Activated T-cell treated with anti-CD3 and anti-CD28 coated beads, Interleukin-2, amount 50 U/mL, for 24 hours (primary cell): ENCODE data around the gene AGMAT.

Experiments
- DNase-seq: peaks from one replicate; pipeline ENCODE4 v3.0.0-alpha.2; 2020
- H3K27ac Mint-ChIP-seq: 2 replicates; pipeline ENCODE4 v1.8.0; 2020; ENCODE audit warnings: mild to moderate bottlenecking, mixed read lengths
- H3K27me3 Mint-ChIP-seq: 2 replicates; pipeline ENCODE4 v1.8.0; 2020; ENCODE audit warnings: mixed read lengths
- H3K36me3 Mint-ChIP-seq: 2 replicates; pipeline ENCODE4 v1.8.0; 2020; ENCODE audit warnings: low read depth, mixed read lengths
- H3K4me1 Mint-ChIP-seq: 2 replicates; pipeline ENCODE4 v1.8.0; 2020; ENCODE audit warnings: low read depth, mixed read lengths
- H3K4me3 Mint-ChIP-seq: 2 replicates; pipeline ENCODE4 v1.8.0; 2020; ENCODE audit warnings: mild to moderate bottlenecking, moderate library complexity, mixed read lengths
- H3K9me3 Mint-ChIP-seq: 2 replicates; pipeline ENCODE4 v1.8.0; 2020; ENCODE audit warnings: mixed read lengths

The AGMAT gene

DNA sequence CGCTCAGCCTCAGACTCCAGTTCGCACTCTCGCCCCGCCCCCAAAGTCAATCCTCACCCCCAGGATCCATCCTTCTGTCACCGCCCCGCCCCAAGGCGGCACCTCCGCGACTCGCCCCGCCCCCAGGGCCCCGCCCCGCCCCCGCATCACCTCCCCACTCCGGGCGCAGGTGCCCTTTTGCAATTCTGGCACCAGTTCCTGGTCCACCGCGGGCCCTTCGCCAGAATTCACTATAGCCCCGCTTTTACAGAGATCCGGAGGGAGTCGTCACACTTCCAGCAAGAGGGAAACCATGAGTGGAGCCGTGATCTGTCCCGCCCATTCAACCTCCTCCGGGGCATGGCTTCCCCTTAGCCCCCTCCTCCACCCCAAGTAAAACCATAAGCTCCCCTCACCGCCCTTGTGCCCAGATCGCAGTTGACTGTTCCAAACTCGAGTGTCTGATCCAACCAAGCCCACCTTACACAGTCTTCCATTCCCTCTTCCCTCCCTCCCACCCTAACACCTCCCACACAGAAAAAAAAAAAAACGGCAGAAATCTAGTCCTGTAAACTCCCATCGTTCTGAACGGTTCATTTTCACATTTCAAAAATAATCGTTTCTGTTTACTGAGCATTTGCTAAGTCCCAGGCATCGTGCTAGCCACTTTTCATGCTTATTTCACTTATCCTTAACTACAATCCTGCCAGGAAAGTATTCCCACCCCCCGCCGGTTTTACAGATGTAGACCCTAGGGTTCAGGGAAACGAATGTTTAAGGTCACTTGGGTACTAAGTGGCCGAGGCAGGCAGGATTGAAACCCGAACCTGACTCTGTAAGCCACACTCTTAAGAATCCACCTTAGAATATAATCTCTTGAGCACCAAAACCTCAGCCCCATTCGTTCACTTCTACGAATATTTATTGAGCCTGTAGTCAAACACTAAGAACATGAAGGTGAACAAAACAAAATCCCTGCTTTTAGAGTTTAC lies 59.5 kb downstream of the AGMAT start:
- H3K4me3 Mint-ChIP-seq, result peak overlapping the region; percentile 91
- peak overlapping the region; percentile 100 for H3K27ac Mint-ChIP-seq
- H3K36me3 Mint-ChIP-seq, result peaks cover 7% of the 10 kb centered on the region
- no peaks in the 10 kb centered on the region for H3K9me3 Mint-ChIP-seq
- no peak for DNase-seq
- peaks cover 56% of the 10 kb centered on the region for H3K4me1 Mint-ChIP-seq
- no peaks in the 10 kb centered on the region for H3K27me3 Mint-ChIP-seq

GRCh38 chr1:15524283-15525049 lies 60.4 kb downstream of the AGMAT start:
- Mint-ChIP-seq H3K27ac (peak overlapping the region; percentile 100), H3K36me3 (peaks cover 4% of the 10 kb centered on the region), H3K4me1 (peaks cover 56% of the 10 kb centered on the region), H3K4me3 (peak overlapping the region; percentile 91), H3K27me3 (no peaks in the 10 kb centered on the region), H3K9me3 (no peaks in the 10 kb centered on the region)
- peak; percentile 100 for DNase-seq

- no peaks in the 10 kb centered on the region for H3K9me3 Mint-ChIP-seq
- peaks cover 53% of the 10 kb centered on the region for H3K4me1 Mint-ChIP-seq
Measured at GRCh38 chr1:15524021-15524282, 60.9 kb downstream of the AGMAT start, which contains the start of gene CASP9. TSS of gene CASP9 (minus strand) at chr1:15524215. CDS start at chr1:15524200, 15 bp downstream.

GRCh38 chr1:15523104-15524020 lies 61.5 kb downstream of the AGMAT start:
- no peaks in the 10 kb centered on the region for H3K27me3 Mint-ChIP-seq
- H3K27ac Mint-ChIP-seq, result peak overlapping the region; percentile 100
- peaks cover 49% of the 10 kb centered on the region for H3K4me1 Mint-ChIP-seq
- H3K36me3 Mint-ChIP-seq, result peaks cover 4% of the 10 kb centered on the region
- DNase-seq, result no peak
- H3K9me3 Mint-ChIP-seq, result no peaks in the 10 kb centered on the region
- peak overlapping the region; percentile 91 for H3K4me3 Mint-ChIP-seq

More at GRCh38 chr1:15524021-15524282, 60.9 kb downstream of the AGMAT start, which contains the start of gene CASP9:
- Mint-ChIP-seq H3K27ac (peak within 1 kb of the TSS; percentile 100), H3K36me3 (peaks cover 4% of the 10 kb centered on the region), H3K27me3 (no peaks in the 10 kb centered on the region), H3K4me3 (peak within 1 kb of the TSS; percentile 91)
- DNase-seq, result no peak

DNA sequence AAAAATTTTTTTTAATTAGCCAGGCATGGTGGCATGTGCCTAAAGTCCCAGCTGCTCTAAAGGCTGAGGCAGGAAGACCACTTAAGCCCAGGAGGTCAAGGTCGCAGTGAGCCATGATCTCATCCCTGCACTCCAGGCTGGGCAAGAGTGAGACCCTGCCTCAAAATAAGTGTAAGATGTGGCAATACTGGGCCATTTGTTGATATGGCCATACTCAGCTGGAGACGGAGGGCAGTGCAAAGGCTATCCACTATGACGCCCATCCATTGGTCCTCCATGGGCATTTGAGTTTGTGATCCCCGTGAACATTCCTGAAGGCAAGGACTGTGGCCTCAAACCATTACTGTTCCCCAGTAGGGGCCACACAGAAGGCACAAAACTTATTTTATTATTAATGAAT lies 62.3 kb downstream of the AGMAT start:
- no peak overlapping the region for H3K27ac Mint-ChIP-seq
- no peaks in the 10 kb centered on the region for H3K27me3 Mint-ChIP-seq
- H3K4me3 Mint-ChIP-seq, result no peak overlapping the region
- peaks cover 40% of the 10 kb centered on the region for H3K4me1 Mint-ChIP-seq
- DNase-seq, result no peak
- H3K36me3 Mint-ChIP-seq, result peaks cover 10% of the 10 kb centered on the region
- no peaks in the 10 kb centered on the region for H3K9me3 Mint-ChIP-seq
